K562 (cell line): ENCODE measurements around the gene SLC2A6. TPM values are rescaled to one million over a fixed set of nuclear protein-coding genes. Genes with fewer than 3 reads are reported as not detected.

ENCODE experiments used
- ATAC-seq: fragments of 200-7000 bp; cut with Tn5 transposase; 3 replicates; pipeline ENCODE4 v1.9.1; 2020; ENCODE audit warnings: moderate library complexity
- BruUV-seq: library from RNA; stranded (reverse); fragments of 400-500 nt; replicated peaks from 2 replicates; lab custom pipeline; 2021; lab: Mats Ljungman, UMichigan
- CTCF ChIA-PET: fragments of 300-600 bp; formaldehyde crosslinking; extraction: SDS; loops from one replicate; lab custom pipeline; 2021; ENCODE audit warnings: low intra/inter-chr PET ratio; lab: Yijun Ruan, JAX
- POLR2A ChIA-PET: fragments of 300-600, 350-650 bp; sonication (Branson Sonifier 250); formaldehyde crosslinking; extraction: SDS; loops from one replicate; lab custom pipeline; 2021; ENCODE audit warnings: antibody characterized with exemption, inconsistent platforms; lab: Yijun Ruan, JAX
- DNase-seq, 4 experiments: peaks; one replicate each; pipeline versions ENCODE4 v3.0.0 to v3.0.0-alpha.2; 2011 to 2018; ENCODE audit warnings: low spot score in 3 of 4, mixed read lengths in 3 of 4; ENCODE audit errors: extremely low read depth in 1 of 4
- FAIRE-seq: peaks from 2 replicates; lab custom pipeline; 2011; peaks lifted over from hg19 to GRCh38; lab: Jason Lieb, UNC
- H2AFZ ChIP-seq: 2 replicates; pipeline ENCODE4 v1.6.0; 2011; ENCODE audit warnings: low read depth, low read length, control low read depth, inconsistent platforms
- H3K27ac ChIP-seq: fragments of 200-600 bp; 3 replicates; pipeline ENCODE4 v1.8.0; 2011; ENCODE audit warnings: low read depth, mild to moderate bottlenecking, control low read depth, inconsistent platforms, low read length, moderate library complexity, mixed read lengths; ENCODE audit errors: extremely low read depth
- H3K27me3 ChIP-seq, 2 experiments: fragments of 300-600 bp in 1 of 2; 2 replicates in 1 of 2; 3 replicates in 1 of 2; pipeline versions ENCODE4 v1.6.0 to v1.8.0; 2011; ENCODE audit warnings: inconsistent platforms in 2 of 2, low read length in 2 of 2, mild to moderate bottlenecking in 1 of 2, mixed read lengths in 1 of 2, moderate library complexity in 1 of 2; ENCODE audit not compliant: control insufficient read depth in 2 of 2, insufficient read depth in 2 of 2
- H3K36me3 ChIP-seq: fragments of 300-600 bp; 3 replicates; pipeline ENCODE4 v1.8.0; 2011; ENCODE audit warnings: mild to moderate bottlenecking, low read length, inconsistent platforms; ENCODE audit not compliant: control insufficient read depth, insufficient read depth
- H3K4me1 ChIP-seq, 2 experiments: fragments of 200-600 bp in 1 of 2; replicated peaks in 1 of 2; 2 replicates in 1 of 2; 3 replicates in 1 of 2; pipeline versions ENCODE4 v1.5.1 to v1.8.0; 2011; ENCODE audit warnings: inconsistent platforms in 2 of 2, low read length in 2 of 2, mild to moderate bottlenecking in 1 of 2, mixed read lengths in 1 of 2, moderate library complexity in 1 of 2; ENCODE audit not compliant: control insufficient read depth in 2 of 2, insufficient read depth in 2 of 2
- H3K4me2 ChIP-seq: 2 replicates; pipeline ENCODE4 v1.6.1; 2011; ENCODE audit warnings: low read length, control low read depth, inconsistent platforms, mixed read lengths; ENCODE audit not compliant: insufficient read depth
- H3K4me3 ChIP-seq: fragments of 200-600 bp; sonication (generic), shearing (Covaris generic); 2 replicates; pipeline ENCODE4 v1.5.1; 2016; ENCODE audit warnings: control low read depth, inconsistent platforms
- H3K79me2 ChIP-seq: fragments of 200-600 bp; 3 replicates; pipeline ENCODE4 v1.8.0; 2011; ENCODE audit warnings: low read length, inconsistent platforms; ENCODE audit not compliant: control insufficient read depth, insufficient read depth
- H3K9ac ChIP-seq, 2 experiments: 2 replicates each; pipeline versions ENCODE4 v1.6.0 to v1.6.1; 2011; ENCODE audit warnings: low read depth in 2 of 2, low read length in 2 of 2, control low read depth in 1 of 2, inconsistent platforms in 1 of 2, mild to moderate bottlenecking in 1 of 2, mixed read lengths in 1 of 2; ENCODE audit not compliant: insufficient read depth in 1 of 2
- H3K9me1 ChIP-seq: one replicate; pipeline ENCODE4 v1.6.0; 2011; ENCODE audit warnings: inconsistent platforms, mild to moderate bottlenecking, low read length, moderate library complexity; ENCODE audit not compliant: control insufficient read depth, insufficient read depth
- H3K9me3 ChIP-seq: replicated peaks from 2 replicates; pipeline ENCODE4 v1.5.1; 2011; ENCODE audit warnings: low read depth, low read length, inconsistent platforms; ENCODE audit not compliant: control insufficient read depth, insufficient read depth
- H4K20me1 ChIP-seq: replicated peaks from 2 replicates; pipeline ENCODE4 v1.6.1; 2011; ENCODE audit warnings: low read length, inconsistent platforms, mixed read lengths; ENCODE audit not compliant: control insufficient read depth, insufficient read depth
- FOSL1 ChIP-seq: fragments of 200-800 bp; sonication (Bioruptor generic); conservative IDR thresholded peaks from 2 replicates; pipeline ENCODE4 v1.6.1; 2016; ENCODE audit warnings: missing genetic modification characterization, missing compliant biosample characterization
- FUS ChIP-seq: fragments of 200-400 bp; formaldehyde crosslinking; optimal IDR thresholded peaks from 2 replicates; pipeline ENCODE3; 2017; ENCODE audit warnings: low read depth, low read length
- KDM2B ChIP-seq: fragments of 250-450 bp; sonication (Bioruptor Pico); IDR thresholded peaks from 2 replicates; pipeline ENCODE4 v1.8.0; 2021; ENCODE audit warnings: mild to moderate bottlenecking, moderate library complexity
- POLR3G ChIP-seq: IDR thresholded peaks from 2 replicates; pipeline ENCODE4 v1.6.1; 2011; ENCODE audit not compliant: insufficient read length, insufficient replicate concordance; ENCODE audit errors: extremely low read depth
- PTRF ChIP-seq: fragments of 450-650 bp; IDR thresholded peaks from 2 replicates; pipeline ENCODE4 v1.6.1; 2016; ENCODE audit warnings: mild to moderate bottlenecking, missing genetic modification characterization, missing compliant biosample characterization
- SMARCC2 ChIP-seq: fragments of 450-650 bp; IDR thresholded peaks from 2 replicates; pipeline ENCODE4 v1.6.1; 2017; ENCODE audit warnings: antibody characterized with exemption, moderate library complexity, mild to moderate bottlenecking, low read depth
- STAT5B ChIP-seq: fragments of 250-450 bp; sonication (Bioruptor Pico); IDR thresholded peaks from 2 replicates; pipeline ENCODE4 v1.8.0; 2021; ENCODE audit warnings: mild to moderate bottlenecking, inconsistent platforms
- TARDBP ChIP-seq: fragments of 450-650 bp; IDR thresholded peaks from 2 replicates; pipeline ENCODE4 v1.6.1; 2016
- VEZF1 ChIP-seq: fragments of 200-800 bp; sonication (Bioruptor generic); IDR thresholded peaks from 2 replicates; pipeline ENCODE4 v1.6.1; 2017; ENCODE audit warnings: missing genetic modification characterization, missing compliant biosample characterization
- ZC3H4 ChIP-seq: sonication (generic); formaldehyde crosslinking; IDR thresholded peaks from 2 replicates; pipeline ENCODE4 v1.9.0; 2021; ENCODE audit warnings: missing genetic modification reagents, borderline replicate concordance
- ZNF24 ChIP-seq: fragments of 450-650 bp; IDR thresholded peaks from 2 replicates; pipeline ENCODE4 v1.6.1; 2016
- ZNF311 ChIP-seq: fragments of 250-450 bp; sonication (Bioruptor Pico); IDR thresholded peaks from 2 replicates; pipeline ENCODE4 v1.4.0; 2020; ENCODE audit warnings: mild to moderate bottlenecking, moderate library complexity
- WGBS: fragments of 100-300 bp; shearing (Covaris generic); methylation state at CpG from one replicate; pipeline ENCODE4 v1.1.6; 2016; ENCODE audit warnings: low coverage, mixed read lengths; ENCODE audit not compliant: insufficient coverage; ENCODE audit errors: missing lambda C conversion rate; 5-methylcytosine and 5-hydroxymethylcytosine counted together
- in situ Hi-C: fragments of 300-500 bp; cut with MboI; formaldehyde crosslinking; loops from 4 replicates; pipeline ENCODE4 v1.15.0; 2018; ENCODE audit warnings: inconsistent platforms, mixed read lengths
- intact Hi-C: fragments of 100-400 bp; cut with micrococcal nuclease; formaldehyde crosslinking; loops from 2 replicates; pipeline ENCODE4 v1.14.2; 2022
- polyA plus RNA-seq, 8 experiments: library from polyadenylated mRNA; depleted of rRNA in 4 of 8; stranded (reverse) in 5 of 8; unstranded in 3 of 8; fragments of >200 nt; fragmentation: Nextera tagmentation in 2 of 8; fragmentation: Illumina TruSeq in 1 of 8; extraction: Ambion mirVana in 2 of 8; extraction: Trizol in 1 of 8; gene quantifications; 2 replicates each; pipeline versions ENCODE4 v1.2.1 to v1.2.3, GENCODE V29; 2011 to 2014; ENCODE audit warnings: inconsistent platforms in 1 of 8, missing spikeins in 1 of 8
- total RNA-seq, 7 experiments: library from RNA; depleted of rRNA in 6 of 7; stranded (reverse); fragments of >200 nt in 6 of 7; fragmentation: Illumina TruSeq in 2 of 7; extraction: Trizol in 2 of 7; gene quantifications; 2 replicates each; pipeline versions ENCODE4 v1.2.1 to v1.2.3, GENCODE V29; 2011 to 2021; ENCODE audit warnings: low replicate concordance in 1 of 7

The SLC2A6 gene
- total and polyA plus RNA-seq, 9 of the 15 experiments (the other 6 are each of a cell fraction or from before 2014, with no cell fraction given) = 0.04 to 0.38 (median 0.09) TPM; not detected in 3

GRCh38 chr9:133490201-133490681 lies 11.3 kb upstream of the SLC2A6 start:
- in situ Hi-C loops (no loop called here), intact Hi-C loops (no loop called here)
- WGBS = 2% methylated on average over 9 of the region's 13 CpGs
- H3K79me2 ChIP-seq = no peaks in the 10 kb centered on the region
- FAIRE-seq (no peak), DNase-seq (no peak), ATAC-seq (no peak)
- POLR2A ChIA-PET = interaction anchor here (1.0 kb wide), 1 partner anchor 140 kb away, joined by 3 read pairs; no protein-coding TSS in a partner anchor
- H2AFZ ChIP-seq = no peak overlapping the region
- CTCF ChIA-PET = no interaction called here
- no peak overlapping the region for H3K9ac ChIP-seq
- BruUV-seq = no TSS peak
- no peaks in the 10 kb centered on the region for H4K20me1 ChIP-seq
- H3K4me1 ChIP-seq = peaks cover 0 to 51% of the 10 kb centered on the region in 2 experiments; a peak in 3 of 5 replicates
- H3K27ac ChIP-seq = no peak overlapping the region
- H3K4me2 ChIP-seq = no peak overlapping the region
- H3K27me3 ChIP-seq = peaks cover 32 to 82% of the 10 kb centered on the region in 2 experiments; a peak in 4 of 5 replicates
- H3K9me1 ChIP-seq = no peaks in the 10 kb centered on the region
- H3K36me3 ChIP-seq = no peaks in the 10 kb centered on the region
- H3K9me3 ChIP-seq = no peaks in the 10 kb centered on the region
- TF ChIP-seq FOSL1 (tag) (no peak), VEZF1 (CRISPR knock-in tag) (no peak), FUS (no peak), SMARCC2 (no peak), ZNF311 (no peak), TARDBP (no peak), ZC3H4 (no peak), ZNF24 (no peak), STAT5B (CRISPR knock-in tag) (no peak), KDM2B (CRISPR knock-in tag) (no peak), POLR3G (no peak), PTRF (tag) (no peak)
- no peak overlapping the region for H3K4me3 ChIP-seq
